HepG2 (cell line): ENCODE measurements around the gene TSR1. TPM values are rescaled to one million over a fixed set of nuclear protein-coding genes. Genes with fewer than 3 reads are reported as not detected.
A peak's percentile ranks its signal among the peaks of the same experiment; 100 is the strongest.

Source experiments
- ATF2 ChIP-seq: sonication (generic); formaldehyde crosslinking; IDR thresholded peaks from 2 replicates; pipeline ENCODE4 v1.4.0; 2020; ENCODE audit warnings: missing genetic modification reagents
- BRF2 ChIP-seq: sonication (generic); formaldehyde crosslinking; IDR thresholded peaks from 2 replicates; pipeline ENCODE4 v1.8.1; 2022; ENCODE audit warnings: mild to moderate bottlenecking, missing genetic modification reagents
- GMEB2 ChIP-seq: IDR thresholded peaks from 2 replicates; pipeline ENCODE4 v1.6.1; 2016; ENCODE audit warnings: missing biosample characterization, missing genetic modification reagents, low read depth
- KIAA2018 ChIP-seq: sonication (generic); formaldehyde crosslinking; IDR thresholded peaks from 2 replicates; pipeline ENCODE4 v1.5.0; 2020; ENCODE audit warnings: mild to moderate bottlenecking, missing genetic modification reagents, borderline replicate concordance
- KMT2A ChIP-seq: sonication (generic); formaldehyde crosslinking; IDR thresholded peaks from 2 replicates; pipeline ENCODE4 v1.4.0; 2020; ENCODE audit warnings: missing genetic modification reagents
- MAFK ChIP-seq, 2 experiments: IDR thresholded peaks in 1 of 2; conservative IDR thresholded peaks in 1 of 2; 2 replicates each; pipeline ENCODE4 v1.6.1; 2011; ENCODE audit warnings: improper control_type of control experiment in 2 of 2, low read length in 2 of 2
- ZBTB34 ChIP-seq: sonication (generic); formaldehyde crosslinking; IDR thresholded peaks from 2 replicates; pipeline ENCODE4 v1.8.0; 2022; ENCODE audit warnings: mild to moderate bottlenecking, missing genetic modification reagents
- ZBTB42 ChIP-seq: sonication (generic); formaldehyde crosslinking; IDR thresholded peaks from 2 replicates; pipeline ENCODE4 v1.5.0; 2020; ENCODE audit warnings: mild to moderate bottlenecking, missing genetic modification reagents
- ZNF263 ChIP-seq: sonication (generic); formaldehyde crosslinking; IDR thresholded peaks from 2 replicates; pipeline ENCODE4 v1.4.0; 2020; ENCODE audit warnings: missing genetic modification reagents
- ZNF776 ChIP-seq: sonication (generic); formaldehyde crosslinking; IDR thresholded peaks from 2 replicates; pipeline ENCODE4 v1.4.0; 2020; ENCODE audit warnings: mild to moderate bottlenecking, missing genetic modification reagents
- polyA plus RNA-seq, 8 experiments: library from polyadenylated mRNA; depleted of rRNA in 3 of 8; stranded (reverse) in 7 of 8; unstranded in 1 of 8; fragments of >200 nt; fragmentation: Illumina TruSeq in 4 of 8; extraction: Trizol in 4 of 8; gene quantifications; 2 replicates each; pipeline versions ENCODE4 v1.2.1 to v1.2.3, GENCODE V29; 2011 to 2016; ENCODE audit warnings: low read depth in 4 of 8, missing spikeins in 1 of 8, mixed read lengths in 1 of 8; ENCODE audit not compliant: insufficient read depth in 1 of 8
- total RNA-seq, 5 experiments: library from RNA; depleted of rRNA; stranded (reverse); fragments of >200 nt; fragmentation: Illumina TruSeq; extraction: Trizol; gene quantifications; 2 replicates each; pipeline ENCODE4 v1.2.3, GENCODE V29; 2016; ENCODE audit warnings: low read depth in 1 of 5

Gene TSR1
- total and polyA plus RNA-seq, 2 of the 13 experiments (the other 11 are each of a cell fraction or from before 2014, with no cell fraction given) = 7.1 to 65.8 TPM

- TF ChIP-seq KIAA2018 (CRISPR knock-in tag) (peak; percentile 48; the same call in 1 of the 2 replicates), ATF2 (CRISPR knock-in tag) (peak; percentile 55; the same call in 1 of the 2 replicates), ZNF263 (CRISPR knock-in tag) (0 out of 2 replicates have a peak, but pooled peaks have one; percentile 16), MAFK (conservative IDR thresholded peaks at IDR 0.05 in 1 of 2, IDR thresholded peaks at IDR 0.05 in 1 of 2; ENCODE audit: low read length in 2 of 2) (peak in 1 of 2 experiments; percentile 27; a peak in 1 of 4 replicates), KMT2A (CRISPR knock-in tag) (peak; percentile 92), ZNF776 (CRISPR knock-in tag) (peak; percentile 77), BRF2 (0 out of 2 replicates have a peak, but pooled peaks have one; percentile 57), ZBTB42 (CRISPR knock-in tag) (peak; percentile 89; the same call in 1 of the 2 replicates), GMEB2 (CRISPR knock-in tag) (peak; percentile 47; the same call in 1 of the 2 replicates), ZBTB34 (peak; percentile 61; the same call in 1 of the 2 replicates)
Observed at GRCh38 chr17:2336215-2336851, at the start of gene TSR1 (continued).
